GM19328 (cell line): ENCODE measurements around the gene SOAT1.
"Not testable (repeated sequence)": the region's sequence is repeated elsewhere in the genome, so short reads cannot be mapped to it uniquely, and the experiment has no call there.

Source experiments
- ATAC-seq: cut with Tn5 transposase; IDR thresholded peaks from one replicate; pipeline ENCODE4 v1.9.1; 2021; ENCODE audit warnings: mild to moderate bottlenecking, moderate library complexity; ENCODE audit not compliant: unreplicated experiment

SOAT1 gene

DNA sequence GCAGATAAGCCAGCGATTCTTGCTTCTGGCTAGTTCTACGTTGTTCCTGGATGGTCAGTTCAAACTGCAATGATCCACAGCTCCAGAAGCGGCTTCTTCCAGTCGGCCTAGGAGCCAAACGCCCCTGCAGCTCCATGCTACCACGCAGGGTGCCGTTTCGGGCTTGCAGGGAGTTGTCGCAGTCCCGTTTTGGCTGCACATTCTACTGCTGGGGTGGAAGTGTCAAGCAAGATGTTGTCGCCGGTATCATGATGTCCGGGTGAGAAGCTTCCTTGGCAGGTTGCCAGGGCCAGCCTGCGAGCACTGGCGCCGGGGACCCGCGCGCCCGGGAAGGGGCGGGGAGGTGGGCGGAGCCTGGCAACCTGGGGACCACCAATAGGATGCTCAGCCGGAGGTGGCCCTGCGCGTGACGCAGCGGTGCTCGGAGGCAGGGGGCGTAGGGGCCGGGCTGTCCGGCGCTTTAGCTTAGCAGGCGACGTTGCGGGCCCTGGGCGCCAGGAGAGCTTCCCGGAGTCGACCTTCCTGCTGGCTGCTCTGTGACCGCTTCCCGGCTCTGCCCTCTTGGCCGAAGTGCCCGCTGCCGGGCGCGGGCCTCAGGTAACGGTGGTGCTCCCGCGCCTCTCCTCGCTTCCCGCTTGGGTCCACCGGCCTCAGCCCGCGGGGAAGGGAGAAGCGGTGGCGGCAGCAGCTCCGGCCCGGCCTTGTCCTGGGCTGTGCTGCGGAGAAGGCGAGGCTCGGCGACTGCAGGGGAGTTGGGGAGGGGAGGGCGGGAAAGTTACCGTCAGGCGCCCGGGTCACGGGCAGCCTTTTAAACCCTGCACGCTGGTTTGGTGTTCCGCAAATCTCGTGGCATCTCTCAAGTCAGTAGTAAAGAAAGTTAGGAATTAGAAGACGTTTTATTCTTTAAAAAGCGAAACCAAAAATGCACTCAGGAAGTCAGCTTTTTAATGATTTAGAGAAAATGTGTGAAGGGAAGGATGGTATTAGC is at the start of gene SOAT1:
SOAT1 (plus strand) TSS at position 458 of the 988 bp plus-strand sequence. CDS start 8,888 bp downstream, outside the sequence.
- peak; percentile 96 for ATAC-seq

DNA sequence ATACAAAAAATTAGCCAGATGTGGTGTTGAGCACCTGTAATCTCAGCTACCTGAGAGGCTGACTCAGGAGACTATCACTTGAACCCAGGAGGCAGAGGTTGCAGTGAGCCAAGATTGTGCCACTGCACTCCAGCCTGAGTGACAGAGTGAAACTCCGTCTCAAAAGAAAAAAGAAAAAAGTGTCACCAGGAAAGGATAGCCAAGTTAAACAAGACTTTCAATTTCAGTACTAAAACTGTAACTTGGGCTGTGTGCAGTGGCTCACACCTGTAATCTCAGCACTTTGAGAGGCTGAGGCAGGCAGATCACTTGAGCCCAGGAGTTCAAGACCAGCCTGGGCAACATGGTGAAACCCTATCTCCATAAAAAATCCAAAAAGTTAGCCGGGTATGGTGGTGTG is 48.2 kb upstream of the SOAT1 start:
- not testable (repeated sequence) for ATAC-seq

DNA sequence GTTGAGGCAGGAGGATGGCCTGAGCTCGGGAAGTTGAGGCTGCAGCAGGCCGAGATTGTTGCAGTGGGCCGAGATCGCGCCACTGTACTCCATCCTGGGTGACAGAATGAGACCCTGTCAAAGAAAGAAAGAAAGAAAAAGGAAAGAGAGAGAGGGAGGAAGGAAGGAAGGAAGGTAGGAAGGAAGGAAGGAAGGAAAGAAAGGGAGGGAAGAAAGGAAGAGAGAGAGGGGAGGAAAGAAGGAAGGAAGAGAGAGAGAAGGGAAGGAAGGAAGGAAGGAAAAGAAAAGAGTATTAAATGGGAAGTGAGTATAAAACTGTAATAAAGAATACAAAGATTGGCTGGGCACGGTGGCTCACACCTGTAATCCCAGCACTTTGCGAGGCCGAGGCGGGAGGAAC is 45.7 kb upstream of the SOAT1 start:
- ATAC-seq, result no peak

DNA sequence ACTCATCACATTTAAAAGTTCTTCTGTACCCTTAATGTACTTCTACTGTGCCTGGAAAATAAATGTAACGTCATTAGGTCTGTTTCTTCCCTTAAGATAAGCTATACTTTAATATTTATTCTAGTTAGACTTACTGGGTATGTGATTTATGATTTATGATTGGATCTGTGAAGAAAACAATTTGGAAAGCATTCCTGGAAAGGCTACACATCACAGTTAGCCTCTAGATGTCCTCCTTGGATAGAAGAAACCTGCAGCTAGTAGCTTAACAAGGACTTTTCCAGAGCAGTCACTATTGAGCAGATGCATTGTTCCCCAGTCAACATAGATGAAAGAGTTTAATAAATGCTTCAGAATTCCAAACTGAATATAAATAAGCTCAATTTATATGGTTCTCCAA is 41.9 kb upstream of the SOAT1 start:
- ATAC-seq, result no peak

DNA sequence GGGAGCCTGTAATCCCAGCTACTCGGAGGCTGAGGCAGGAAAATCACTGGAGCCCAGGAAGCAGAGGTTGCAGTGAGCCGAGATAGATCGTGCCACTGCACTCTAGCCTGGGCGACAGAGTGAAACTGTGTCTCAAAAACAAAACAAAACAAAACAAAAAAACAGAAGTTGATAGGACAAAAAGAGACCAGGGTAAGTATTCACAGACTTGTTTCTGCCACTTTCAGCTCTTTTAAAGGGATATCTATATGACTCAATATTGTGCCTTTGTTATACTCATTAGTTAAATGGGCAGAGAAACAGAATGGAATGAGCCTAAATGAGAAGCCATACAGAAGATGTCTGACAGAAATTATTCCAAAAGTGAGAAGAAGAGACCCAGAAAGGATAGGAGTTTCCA is 41.0 kb upstream of the SOAT1 start:
- no peak for ATAC-seq

DNA sequence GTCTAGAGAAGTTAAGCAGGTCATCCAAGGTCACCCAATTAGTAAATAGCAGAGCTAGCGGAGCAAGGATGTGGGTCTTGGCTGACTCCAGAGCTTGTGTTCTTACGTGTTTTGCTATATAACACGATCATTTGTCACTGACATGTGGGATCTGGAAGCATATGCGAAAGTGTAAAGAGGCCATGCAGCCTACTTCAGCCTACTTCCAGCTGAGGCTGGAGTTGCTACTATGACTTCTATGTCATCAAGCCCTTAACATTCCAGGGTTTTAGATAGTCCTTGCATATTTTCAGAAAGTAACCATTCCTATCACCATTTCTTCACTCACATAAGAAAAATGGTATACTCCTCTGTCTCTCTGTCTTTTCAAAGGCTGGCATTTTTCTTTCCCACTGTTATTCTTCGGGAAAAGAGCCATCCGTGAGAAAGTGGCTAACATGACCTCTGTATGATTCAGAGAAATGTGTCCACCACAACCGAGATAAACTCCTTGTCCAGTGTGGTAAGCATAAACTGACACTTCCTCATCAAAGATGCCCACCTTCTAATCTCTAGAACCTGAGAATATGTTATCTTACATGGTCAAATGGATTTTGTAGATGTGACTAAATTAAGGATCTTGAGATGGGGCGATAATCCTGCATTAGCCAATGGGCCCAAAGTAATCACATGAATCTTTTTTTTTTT is 40.2 kb upstream of the SOAT1 start:
- ATAC-seq, result no peak

DNA sequence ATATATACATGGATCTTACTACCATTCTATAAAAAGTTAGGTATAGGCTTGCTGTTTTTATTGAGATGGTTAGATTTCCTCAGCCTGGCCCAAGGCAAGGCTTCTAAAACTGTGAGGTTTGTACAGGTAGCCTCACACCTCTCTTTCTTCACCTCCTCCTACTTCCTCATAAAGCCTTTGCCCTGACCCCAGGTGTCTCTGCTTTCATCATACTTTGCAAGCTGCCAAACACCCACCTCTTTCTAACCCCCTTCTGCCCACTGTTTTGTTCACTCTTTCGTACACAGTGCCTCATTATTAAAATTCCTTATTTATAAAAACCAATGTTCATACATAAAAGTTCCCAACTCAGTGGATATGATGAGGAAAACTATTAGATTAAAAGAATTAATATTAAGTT is 31.4 kb upstream of the SOAT1 start:
- ATAC-seq, result no peak

DNA sequence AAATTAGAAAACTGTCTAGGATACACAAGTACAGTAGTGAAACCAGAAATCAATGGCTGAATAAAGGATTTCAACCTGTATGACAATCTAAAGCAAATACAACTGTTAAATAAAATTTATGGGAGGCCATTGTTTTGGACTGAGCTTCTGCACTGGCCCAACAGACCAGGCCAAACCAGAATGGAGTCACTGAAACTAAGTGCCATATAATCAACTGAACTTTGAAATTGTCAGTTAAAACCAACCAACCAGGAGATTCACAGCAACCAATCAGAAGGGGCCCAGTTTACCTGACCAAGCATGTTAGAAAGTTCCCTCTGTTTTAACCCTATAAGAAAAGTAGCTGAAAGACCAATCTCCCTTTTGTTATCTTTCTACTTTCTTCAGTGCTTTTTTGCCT is 30.5 kb upstream of the SOAT1 start:
- ATAC-seq, result no peak

DNA sequence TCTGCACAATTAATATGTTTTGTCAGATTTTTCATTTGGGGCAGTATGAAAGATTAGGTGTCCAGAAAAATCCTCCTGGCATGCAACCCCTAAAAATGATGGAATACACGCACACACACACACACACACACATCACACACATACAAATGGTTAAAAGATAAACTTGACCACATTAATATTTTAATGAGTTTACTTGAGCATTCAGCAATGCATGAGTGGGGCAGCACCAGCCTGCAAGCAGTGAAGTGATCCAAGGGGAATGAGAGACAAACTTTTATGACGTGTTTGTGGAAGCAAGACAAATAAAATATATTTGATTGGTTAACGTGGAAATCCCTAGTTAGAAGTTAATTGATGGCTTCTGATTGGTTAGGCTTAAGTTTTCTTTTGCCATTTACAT is 29.1 kb upstream of the SOAT1 start:
- ATAC-seq, result no peak

DNA sequence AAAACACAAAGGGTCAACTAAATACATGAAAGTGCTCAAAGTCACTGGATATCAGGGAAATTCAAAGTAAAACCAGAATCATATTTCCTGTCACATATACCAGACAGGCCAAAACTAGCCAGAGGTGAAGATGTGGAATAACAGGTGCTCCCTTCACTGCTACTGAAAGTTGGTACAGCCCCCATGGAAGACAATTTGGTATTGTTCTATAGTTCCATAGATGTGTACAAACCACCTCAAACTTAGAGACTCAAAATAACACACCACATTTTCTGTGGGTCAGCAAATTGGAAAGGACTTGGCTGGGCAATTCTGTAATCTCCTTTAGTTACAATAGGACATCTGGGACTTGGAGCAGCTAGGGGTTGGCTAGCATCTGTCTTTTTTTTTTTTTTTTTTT is 24.5 kb upstream of the SOAT1 start:
- no peak for ATAC-seq

DNA sequence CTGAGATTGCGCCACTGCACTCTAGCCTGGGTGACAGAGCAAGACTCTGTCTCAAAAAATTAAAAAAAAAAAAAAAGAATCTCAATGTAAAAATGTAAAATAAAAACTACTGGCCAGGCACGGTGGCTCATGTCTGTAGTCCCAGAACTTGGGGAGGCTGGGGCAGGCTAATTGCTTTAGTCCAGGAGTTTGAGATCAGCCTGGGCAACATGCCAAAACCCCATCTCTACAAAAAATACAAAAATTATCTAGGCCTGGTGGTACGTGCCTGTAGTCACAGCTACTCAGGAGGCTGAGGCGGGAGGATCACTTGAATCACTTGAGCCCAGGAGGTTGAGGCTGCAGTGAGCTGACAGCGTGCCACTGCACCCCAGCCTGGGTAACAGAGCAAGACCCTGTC is 19.2 kb upstream of the SOAT1 start:
- not testable (repeated sequence) for ATAC-seq

DNA sequence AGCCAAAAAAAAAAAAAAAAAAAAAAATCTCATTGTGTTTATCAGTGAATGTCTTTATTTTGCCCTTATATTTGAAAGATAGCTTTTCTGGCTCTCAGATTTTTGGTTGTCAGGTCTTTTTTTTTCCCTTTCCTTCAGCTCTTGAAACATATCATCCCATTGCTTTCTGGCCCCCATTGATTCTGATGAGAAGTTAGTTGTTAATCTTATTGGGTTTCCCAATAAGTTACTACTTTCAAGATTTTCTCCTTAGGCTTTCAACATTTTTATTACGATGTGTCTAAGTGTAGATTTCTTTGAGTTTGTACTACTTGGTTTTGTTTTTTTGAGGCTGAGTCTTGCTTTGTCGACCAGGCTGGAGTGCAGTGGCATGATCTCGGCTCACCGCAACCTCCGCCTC is 14.7 kb upstream of the SOAT1 start:
- ATAC-seq, result no peak

DNA sequence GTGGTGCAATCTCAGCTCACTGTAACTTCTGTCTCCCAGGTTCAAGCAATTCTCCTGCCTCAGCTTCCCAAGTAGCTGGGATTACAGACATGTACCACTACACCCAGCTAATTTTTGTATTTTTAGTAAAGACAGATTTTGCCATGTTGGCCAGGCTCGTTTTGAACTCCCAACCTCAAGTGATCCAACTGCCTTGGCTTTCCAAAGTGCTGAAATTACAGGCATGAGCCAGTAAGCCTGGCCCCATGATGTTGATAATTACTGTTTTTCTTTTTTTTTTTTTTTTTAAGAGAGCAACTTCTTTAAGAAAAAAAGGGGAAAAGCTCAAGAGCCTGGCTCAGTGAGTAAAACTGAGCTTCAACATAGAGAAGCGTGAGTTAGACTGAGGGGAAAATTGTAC is 9.6 kb upstream of the SOAT1 start:
- no peak for ATAC-seq

DNA sequence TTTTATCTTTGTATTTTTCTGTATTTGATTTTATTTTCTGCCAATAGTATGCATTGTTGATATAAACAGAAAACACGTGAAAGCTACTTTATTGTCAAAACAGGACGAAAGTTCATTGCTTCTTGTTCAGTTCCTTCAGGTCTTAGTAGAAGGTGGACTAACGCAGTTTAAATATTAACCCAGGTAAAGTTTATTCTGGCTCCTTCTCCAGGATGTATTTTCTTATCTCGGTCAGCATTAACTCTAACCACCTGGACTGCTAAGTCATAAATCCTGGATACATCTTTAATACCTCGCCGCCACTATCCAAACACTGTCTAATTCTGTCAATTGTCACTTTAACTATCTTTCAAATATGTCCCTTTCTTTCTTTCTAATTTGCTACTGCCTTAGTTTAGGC is 5.7 kb upstream of the SOAT1 start:
- ATAC-seq, result no peak

DNA sequence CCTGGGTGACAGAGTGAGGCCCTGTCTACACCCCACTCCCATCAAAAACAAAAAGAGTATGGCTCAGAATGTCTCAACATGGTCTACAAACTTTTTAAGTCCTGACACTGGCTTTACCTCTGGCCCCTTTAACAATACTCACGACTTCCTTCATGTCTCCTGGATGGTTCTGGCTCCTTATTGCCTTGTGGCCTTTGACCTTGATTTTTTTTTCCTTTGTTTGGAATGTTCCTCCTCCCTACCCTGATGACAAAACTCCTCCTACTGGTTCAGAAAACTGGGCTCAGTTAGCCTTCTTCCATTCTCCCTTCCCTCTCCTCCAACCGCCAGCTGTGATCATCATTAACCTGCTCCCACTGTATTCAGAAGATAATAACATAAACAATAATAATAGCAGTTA is 4.6 kb upstream of the SOAT1 start:
- ATAC-seq, result no peak

DNA sequence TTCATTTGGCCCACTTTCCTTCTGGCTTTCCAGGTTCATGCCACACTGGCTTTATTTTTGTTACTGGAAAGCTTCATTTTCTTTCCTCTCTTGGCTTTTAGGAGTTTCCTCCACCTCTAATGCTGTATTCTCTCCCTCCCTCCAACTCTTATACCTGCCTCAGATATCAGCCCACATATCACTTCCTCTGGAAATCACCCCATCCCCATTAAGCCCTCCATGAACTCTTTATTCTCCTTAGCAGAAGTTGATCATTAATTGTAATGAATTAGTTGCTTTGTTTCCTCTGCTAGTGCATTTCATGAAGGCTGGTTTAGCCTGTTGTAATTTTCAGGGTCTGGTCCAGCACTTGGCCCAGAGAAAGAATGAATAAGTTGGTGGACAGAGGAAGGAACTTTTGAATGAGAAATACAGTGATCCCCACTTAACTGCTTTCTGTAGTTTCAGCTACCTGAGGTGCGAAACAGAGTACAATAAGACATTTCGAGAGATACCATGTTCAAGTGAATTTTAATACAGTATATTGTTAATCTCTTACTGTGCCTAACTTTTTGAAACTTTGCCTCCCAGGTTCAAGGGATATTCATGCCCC is 1.7 kb downstream of the SOAT1 start:
- no peak for ATAC-seq

DNA sequence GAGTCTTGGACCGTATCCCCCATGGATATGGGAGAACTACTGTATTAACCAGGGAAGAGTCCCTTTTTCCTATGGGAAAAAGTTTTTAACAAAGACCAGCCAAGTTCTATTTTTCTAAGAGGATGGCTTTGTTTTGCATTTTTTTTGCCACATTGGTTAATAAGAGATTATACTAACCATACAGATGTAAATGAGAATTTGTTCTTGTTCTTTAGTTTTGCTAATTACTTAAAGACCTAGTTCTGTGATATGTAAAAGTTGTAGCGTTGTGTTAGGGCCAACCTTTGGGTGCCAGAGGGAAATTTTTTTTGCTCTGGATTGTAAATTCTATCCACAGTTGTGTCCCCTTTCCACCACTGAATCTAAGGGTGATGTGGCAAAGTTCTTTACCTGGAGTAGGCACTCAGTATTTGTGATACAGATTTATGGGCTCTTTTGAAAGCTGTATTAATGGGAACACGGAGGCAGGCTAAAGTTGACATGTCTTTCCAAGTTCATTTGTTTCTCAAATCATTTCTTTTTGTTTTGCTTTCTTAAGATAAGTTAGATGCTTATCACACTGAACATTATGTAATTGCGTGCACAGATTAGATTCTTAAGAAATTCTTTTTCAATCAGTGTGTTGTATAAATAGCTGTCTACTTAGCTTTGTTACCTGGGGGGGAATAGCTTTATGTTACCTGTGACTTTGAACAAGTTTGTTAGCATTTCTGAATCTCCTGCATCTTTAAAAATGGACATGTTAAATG is 2.9 kb downstream of the SOAT1 start:
- ATAC-seq, result no peak

DNA sequence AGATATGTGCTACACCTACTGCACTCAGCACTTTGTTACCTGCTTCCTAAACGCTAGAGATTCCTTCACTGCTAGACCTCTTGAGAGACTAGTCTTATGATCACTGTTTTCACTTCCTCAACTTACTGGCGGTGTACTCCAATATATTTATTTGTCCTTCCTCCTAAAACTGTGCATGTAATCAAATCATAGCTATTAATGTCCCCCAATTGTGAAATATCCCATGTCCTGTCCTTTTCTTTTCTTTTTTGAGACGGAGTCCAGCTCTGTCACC is 3.4 kb downstream of the SOAT1 start:
- no peak for ATAC-seq

DNA sequence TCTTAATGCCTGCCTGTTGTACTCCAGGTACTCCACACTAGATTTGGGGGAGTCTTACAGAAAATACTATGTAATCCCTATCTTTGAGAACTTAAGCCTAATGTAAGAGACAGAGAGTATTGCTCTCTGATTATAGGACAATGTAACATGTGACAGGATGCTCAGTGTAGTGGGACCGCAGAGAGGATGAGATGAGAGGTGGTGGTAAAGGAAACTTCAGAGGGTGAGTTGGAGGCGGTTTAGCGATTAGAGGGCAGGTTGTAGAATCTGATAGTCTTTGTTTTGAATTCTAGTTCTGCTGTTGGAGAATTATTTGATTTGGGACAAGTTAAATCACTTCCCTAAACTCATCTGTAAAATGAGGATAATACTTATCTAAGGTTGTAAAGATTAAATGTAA is 5.4 kb downstream of the SOAT1 start:
- ATAC-seq, result peak; percentile 77

DNA sequence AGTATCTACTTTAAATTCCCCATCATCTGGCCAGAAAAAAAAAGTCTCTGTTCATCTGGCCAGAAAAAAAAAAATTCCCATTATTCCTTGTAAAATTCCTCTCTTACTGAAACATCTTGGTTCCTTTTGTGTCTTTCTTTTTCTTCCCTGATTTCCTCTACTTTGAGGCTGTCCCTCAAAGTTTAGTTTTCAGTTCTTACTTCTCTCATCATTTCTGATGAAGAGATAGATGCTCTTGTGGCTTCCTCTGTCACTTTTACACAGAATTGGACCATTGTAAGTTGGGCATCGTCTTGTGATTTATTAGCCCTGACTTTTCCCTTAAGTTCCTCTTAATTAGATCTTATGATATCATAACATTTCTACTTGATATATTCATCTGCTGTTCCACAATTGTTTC is 6.5 kb downstream of the SOAT1 start:
- no peak for ATAC-seq

DNA sequence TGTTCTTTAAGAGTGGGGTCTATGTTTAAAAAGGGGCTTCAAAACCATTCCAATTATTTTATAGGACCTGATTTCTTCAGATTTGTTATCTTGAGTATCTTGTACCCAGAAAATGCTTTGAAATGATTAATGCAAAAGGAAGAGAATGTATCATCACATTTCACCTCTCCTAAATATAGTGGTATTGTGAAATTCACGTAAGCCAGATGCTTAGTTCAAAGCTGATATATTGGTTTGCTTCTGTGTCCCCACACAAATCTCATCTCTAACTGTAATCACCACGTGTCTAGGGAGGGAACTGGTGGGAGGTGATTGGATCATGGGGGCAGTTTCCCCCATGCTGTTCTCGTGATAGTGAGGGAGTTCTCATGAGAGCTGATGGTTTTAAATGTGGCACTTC is 8.5 kb downstream of the SOAT1 start:
- ATAC-seq, result no peak
